GM18517 (cell line): ENCODE results near the gene SCRN2.

ENCODE experiments used
- ATAC-seq: cut with Tn5 transposase; IDR thresholded peaks from one replicate; pipeline ENCODE4 v1.9.1; 2021; ENCODE audit warnings: mild to moderate bottlenecking, moderate library complexity; ENCODE audit not compliant: unreplicated experiment

The SCRN2 gene

DNA sequence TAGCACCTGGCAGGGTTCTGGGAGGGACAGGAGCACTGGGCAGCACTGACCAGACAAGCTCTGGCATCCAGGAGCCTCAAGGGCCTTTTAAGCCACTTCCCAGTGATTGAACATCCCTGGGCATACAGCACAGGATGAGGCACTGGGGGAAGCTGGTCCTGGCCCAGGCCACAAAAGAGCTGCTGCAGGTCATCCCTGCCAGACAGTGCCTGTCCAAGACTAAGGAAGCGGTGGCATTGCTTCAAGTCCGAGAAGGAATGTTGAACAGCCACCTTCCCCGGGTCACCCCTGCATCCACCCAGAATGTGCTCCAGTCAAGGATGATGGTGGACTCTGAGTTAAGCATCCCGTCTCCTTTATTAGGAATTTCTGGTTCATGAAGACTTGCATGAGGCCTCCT, 18.3 kb downstream of the SCRN2 start:
- no peak for ATAC-seq

DNA sequence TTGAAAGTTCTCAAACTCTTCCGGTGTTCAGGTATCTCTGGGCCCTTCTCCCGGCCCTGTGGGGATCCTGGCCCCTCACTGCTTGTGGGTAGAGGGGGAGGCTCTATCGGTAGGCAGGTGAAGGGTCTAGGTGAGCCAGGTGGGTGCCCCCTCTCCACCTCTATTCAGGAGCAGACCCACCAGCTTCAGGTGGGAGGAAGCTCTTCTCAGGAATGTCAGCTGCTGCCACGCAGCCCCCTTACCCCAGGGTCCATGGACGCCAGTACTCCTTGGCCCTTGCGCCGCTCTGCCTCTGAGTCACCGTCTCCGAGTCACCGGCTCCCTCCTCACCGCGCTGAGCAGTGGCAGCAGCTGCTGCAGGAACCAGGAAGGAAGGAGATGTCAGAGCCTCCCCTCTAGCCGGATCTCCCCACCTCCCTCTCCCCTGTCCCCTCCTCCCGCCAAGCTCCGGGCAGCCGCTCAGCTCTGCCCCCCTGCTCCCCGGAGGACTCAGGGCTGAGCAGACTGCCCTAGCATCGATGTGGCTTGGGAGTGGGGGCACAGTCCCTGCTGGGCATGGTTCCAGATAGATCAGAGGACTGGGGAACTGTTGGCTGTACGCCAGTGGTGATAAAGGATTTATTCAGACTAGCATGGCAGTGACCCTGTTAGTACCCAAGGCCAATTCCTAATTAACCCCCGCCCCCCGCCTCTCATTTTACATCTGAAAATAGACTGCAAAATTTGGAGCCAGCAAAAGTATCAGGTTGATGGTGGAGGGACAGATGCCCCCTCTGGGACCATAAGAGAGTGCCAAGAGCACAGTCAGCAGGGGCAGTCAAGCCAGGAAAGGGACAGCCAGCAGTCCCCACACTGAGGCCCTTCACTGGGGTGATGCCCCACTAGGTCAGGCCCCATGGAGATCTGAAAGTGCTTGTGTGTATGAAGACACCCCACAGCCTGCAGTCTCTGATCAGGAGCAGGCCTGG, 19.4 kb downstream of the SCRN2 start, which contains the start of gene OSBPL7:
Gene OSBPL7, minus strand, starts transcription at position 371 of the 968 bp plus-strand sequence. CDS start 1,516 bp downstream, outside the sequence.
- peak; percentile 53 for ATAC-seq

DNA sequence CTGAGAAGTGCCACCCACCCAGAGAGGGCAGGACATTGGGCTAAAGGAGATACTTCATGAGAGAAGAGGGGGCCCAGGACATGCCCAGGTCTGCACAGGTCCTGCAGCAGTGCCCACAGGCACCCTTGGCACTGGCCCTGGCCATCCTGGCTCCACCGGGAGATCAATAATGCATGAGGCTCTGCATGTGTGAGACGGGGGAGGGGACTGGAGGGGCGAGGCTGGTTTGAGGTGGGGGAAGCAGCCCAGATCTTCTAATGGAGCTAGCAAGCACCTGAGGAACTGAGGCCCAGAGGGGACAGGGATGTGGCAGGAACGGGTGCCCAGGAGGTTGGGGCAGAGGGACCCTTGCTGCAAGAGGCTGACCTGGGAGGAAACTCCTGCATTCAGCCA, 20.0 kb downstream of the SCRN2 start:
- ATAC-seq = no peak

DNA sequence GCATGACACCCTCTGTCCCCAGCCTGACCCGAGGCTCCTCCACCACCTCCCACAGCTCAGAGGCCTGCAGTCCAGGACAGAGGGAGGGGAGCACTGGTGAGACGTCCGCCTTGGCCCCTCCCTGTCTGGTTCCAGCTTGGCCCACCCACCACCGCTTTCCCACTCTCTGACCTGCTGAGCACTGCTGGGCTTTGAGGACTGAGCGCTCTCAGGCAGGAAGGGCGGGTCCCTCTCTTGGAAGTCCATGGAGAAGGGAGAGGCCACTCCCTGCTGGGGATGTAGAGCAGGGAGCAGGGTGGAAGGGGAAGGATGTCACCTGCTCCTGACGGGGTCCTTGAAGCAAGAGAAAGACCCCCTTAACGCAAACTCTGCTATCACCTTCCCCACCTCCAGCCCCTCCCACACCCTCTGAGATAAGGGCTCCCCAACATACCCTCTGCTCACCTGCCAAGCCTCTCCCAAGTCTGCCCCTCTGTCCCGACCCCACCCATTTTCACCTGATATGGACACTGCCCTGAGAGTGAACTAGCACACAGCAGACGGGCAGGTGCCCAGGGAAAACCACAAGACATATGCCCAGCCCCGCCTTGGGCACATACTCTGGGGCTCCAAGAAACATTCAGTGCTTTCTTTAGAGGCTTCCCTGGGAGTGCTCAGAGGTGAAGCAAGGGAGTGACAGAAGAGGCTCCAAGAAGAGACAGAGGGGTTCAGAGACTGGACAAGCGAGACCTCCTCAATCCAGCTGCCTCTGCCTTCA, 20.9 kb downstream of the SCRN2 start:
- no peak for ATAC-seq

DNA sequence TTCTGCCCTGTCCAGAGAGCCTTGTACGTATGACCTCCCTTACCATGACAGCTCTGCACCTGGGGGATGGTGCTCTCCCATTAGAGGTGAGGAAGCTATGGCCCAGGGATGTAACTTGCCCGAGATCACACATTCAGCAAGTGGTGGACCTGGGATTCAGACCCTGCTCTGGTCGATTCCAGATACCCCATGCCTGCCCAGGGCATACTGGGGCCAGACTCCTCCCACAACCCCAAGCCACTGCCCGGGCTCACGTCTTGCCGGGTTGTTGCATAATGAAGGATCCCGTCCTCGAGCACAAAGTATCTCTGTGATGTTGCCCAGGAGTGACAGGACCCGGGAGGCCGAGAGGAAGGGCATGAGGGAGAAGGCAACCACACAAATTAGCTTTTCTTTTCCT, 21.6 kb downstream of the SCRN2 start:
- no peak for ATAC-seq

DNA sequence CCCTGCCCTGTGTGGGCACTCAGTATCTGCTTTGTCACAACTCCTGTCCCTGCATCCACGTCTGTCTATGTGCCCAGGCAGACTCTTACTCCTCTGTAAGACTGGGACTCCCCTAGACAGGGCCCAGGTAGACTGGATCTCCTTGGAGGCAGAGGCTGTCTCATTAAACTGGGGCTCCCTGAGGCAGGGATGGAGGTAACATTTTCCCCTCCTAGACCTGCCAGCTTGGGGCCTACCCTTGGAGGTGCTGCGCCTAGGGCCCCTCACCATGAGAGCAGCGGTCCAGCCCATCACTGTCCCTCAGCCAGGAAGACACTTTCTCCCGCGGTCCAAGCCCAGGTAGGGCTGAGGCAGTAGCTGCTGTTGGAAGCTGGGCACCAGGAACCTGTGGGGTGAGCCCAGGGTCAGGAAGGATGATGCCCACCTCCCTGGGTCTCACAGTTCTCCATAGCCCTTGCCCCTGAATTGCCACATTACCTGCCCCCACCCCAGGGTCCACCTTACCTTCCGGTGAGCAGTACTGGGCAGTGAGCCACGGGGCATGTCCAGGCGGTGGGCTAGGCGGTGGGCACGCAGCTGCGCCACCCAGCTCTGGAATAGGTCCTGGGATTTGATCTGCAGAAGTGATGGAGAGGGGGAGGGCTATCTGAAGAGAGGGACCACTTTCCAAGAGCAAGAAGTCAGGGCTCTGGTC, 22.9 kb downstream of the SCRN2 start:
- ATAC-seq = no peak

DNA sequence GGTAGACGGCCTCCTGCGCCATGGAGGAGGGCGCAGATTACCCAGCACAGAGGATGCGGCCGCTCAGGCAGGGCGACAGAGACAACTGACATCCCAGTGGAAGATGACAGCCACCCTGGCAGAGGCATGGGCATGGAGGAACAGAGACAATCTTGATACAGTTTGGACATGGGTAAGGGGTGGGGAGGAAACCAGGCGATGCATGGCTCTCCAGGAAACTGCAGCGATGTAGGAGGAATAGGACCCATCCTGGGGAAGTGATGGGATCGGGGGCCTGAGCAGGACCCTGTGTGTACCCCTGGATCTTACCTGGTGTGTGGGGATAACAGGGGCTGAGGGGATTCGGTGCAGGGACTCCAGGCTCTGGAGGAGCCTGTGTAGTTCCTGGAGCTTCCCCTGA, 24.1 kb downstream of the SCRN2 start:
- no peak for ATAC-seq

DNA sequence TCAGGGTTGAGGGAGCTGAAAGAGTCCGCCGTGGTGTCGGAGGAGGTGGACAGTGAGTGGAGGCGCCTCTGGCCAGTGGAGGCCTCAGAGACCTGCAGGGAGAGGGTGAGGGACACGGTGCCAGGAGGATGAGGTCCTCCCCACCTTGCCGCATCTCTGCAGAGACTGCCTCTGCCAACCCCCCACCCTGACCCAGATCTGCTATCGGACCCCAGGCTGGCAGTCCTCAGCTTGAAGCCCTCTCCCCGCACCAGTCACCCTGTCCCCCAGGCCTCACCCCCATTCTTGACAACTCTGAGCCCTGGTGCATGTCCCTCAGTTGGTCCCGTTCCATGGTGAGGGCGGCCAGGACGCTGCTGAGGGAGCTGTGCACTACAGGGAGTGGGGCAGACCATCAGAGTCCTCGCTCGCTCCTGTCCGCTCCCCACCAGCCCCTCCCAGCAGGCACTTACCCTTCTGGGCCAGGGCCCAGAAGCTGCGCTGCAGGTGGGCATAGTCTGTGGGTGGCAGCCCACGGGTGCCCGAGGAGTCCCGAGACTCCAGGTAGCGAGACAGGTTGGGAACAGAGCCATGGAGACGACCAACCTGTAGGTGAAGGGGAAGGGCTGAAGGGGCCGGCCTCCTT, 24.9 kb downstream of the SCRN2 start:
- no peak for ATAC-seq

DNA sequence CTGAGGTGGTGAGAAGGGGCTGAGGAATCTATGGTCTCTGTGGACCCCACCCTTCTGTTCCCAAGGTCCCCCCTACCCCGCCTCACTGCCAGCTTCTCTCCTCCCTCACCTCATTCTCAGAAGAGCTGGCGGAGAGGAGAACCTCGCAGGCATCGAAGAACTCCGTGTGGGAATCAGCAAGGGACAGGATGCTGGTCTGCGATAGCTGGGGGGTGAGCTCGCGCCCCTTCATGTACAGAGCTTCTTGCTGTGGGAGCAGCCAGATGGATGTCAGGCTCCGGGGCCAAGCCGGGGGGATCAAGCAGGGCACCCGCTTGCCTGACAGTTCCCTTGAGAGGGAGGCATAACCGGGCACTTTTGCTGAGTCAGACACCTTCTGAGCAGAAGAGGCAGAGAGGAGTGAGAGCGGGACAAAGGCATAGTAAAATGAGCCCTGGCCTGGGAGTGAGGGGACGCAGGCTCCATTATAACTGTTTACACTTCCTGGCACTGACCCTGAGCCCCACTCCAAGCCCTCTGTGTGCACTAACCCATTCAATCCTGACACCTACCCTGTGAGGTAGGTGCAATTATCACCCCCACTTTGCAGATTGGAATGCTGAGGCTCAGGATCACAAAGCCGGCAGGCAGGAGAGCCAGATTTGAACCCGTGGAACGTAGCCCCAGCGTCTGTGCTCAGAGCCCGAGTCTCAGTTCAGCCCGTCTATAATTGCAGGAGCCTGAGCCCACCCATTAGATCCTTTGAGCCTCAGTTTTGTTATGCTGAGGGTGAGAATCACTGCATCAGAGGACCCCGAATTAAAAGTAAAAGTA, 25.8 kb downstream of the SCRN2 start:
- ATAC-seq = no peak

DNA sequence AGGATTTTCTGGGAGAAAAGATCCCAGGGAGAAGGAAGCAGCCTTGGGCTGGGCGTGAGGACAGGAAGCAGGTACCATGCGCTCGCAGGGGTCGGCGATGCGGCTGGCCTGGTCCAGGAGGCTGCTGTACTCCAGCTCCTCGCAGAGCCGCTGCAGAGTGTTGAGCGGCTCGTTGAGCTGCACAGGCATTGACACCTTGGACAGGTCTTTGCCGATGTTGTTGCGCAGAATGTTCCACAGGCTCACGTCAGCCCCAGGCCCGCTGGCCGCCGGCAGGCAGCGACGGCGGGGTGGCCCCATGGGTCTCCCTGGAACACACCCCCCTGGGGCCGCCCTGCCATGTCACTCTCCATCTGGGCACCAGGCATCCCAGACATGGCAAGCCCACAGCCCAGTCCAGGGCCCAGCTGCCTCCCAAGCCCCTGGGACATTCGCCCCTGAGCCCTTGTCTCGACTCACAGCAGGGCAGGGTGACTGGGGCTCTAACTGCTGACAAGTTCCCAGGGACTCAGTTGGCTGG, 27.5 kb downstream of the SCRN2 start:
- no peak for ATAC-seq

DNA sequence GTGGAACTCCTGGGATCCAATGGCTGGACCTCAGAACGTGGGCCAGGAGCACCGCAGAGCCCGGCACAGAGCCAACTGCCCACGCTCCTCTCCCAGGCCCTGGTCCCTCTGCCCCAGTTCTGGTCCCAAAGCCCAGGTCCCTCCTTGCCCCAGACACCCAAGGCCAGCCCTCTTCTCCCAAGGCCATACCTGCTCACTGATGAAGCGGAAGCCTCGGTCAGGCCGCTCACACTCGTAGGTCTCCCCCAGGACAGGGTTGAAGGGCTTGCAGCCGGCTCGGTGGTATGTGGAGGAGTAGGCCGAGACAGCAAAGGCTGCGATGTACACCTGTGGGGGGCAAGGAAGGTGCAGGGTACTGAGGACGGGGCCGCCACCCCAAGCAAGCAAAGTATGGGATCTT, 28.0 kb downstream of the SCRN2 start:
- ATAC-seq = no peak

DNA sequence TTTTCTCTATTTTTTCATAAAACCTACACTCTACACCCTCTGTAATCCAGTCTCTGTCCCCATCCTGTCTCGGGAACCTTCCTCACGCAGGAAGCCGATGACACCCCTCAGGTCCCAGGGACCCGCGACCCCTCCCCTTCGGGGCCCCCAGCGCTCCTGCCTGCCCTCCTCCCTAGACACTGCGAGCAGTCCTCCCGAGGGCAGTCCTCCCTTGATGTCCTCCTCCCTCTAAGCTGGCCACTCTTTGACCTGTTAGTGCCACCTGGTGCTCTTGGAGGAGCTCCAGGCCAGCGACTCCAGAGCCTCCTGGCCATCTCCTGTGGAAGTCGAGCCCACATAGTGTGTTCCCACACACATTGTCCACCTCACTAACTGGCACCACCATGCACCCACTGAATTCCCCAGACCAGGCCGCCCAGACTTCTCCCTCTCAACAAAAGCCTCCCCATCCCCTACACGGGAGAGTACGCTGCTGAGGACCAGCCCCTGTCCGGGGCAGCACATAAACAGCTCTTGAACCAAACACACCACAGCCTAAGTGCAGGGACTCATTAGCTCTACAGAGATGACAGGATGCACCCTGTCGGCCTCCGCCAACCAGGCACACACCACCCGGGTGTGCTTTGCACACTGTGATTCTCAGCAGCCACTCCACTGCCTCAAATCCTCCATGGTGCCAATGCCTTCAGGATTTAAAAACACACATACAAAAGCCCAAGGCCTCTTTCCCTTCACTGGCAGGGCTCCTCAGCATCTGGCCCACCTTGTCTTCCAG, 28.7 kb downstream of the SCRN2 start:
- ATAC-seq = no peak

DNA sequence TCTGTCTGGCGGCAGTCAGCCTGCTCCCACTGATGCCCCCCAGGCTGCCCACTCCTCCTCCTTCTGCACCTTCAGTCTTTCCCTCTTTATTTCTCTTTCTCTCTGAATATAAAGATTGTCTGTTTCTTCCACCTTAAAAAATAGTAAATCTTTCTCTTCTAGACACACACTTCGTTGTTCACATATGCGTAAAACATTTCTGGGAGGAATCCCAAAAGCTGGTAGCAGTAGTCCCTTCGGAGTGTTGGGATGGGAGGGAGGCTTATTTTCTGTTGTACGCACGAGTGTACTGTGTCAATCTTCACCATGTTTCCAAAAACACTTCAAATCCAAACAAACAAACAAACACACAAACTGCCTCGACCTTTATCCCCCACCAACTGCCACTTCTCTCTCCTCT, 29.4 kb downstream of the SCRN2 start:
- no peak for ATAC-seq

DNA sequence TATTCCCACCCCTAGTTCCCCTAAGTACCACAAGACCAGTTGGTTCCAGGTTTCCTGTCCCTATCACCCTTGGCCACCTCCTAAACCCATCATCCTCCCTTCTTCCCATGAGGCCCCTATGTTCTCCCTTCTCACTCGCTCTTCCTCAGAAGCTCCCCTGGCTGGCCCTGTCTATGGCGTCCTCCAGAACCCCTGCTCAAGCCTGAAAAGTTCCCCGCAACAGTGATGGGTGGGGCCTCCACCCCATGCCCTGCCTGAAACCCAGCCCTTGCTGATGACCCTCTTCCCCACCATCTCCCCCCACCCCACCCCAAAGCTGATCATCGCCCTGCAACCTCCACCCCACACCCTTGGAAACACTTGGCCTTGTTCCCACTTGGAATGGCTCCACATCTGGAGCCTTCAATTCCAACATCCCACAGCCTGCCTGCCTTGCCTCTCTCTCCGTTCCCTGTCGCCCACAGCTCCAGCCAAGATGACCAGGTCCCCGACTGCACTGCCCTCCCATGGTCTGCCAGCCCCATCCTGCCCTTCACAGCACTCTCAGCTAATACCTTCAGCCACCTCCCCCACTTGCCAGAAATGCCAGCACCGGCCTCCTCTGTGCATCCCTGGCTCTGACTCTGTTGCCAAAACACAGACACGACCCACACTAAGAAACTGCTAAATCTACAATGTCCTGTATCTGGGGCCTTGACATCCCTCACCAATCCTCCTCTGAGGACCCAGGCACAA, 30.0 kb downstream of the SCRN2 start:
- ATAC-seq = no peak

DNA sequence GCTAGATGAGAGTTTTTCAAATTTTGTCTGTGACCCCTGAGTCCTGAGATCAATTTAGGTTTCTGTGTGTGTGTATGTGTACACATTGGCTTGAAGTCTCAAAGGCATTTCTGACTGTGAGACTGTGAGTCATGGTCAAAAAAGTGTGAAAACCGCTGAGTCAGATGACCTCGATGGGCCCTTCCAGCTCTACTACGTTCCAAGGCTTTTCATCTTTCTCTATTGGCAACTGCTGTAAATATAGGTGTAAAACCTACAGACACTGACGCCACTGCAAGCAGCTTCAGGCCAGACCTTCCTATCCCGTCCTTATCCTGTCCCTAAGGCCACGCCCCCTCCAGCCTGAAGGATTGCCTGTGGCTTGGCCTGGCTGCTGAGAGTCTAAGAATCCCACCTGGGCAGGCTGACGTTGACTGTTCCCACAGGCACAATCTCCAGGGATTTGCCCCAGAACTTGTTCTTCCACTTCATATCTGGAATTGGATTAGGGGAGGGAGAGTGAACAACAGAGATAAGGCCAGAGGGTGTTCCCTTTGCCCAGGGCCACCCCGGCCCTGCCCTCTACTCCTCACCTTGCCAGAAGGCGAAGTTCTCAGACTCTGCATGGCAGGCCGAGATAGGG, 30.8 kb downstream of the SCRN2 start:
- ATAC-seq = no peak

DNA sequence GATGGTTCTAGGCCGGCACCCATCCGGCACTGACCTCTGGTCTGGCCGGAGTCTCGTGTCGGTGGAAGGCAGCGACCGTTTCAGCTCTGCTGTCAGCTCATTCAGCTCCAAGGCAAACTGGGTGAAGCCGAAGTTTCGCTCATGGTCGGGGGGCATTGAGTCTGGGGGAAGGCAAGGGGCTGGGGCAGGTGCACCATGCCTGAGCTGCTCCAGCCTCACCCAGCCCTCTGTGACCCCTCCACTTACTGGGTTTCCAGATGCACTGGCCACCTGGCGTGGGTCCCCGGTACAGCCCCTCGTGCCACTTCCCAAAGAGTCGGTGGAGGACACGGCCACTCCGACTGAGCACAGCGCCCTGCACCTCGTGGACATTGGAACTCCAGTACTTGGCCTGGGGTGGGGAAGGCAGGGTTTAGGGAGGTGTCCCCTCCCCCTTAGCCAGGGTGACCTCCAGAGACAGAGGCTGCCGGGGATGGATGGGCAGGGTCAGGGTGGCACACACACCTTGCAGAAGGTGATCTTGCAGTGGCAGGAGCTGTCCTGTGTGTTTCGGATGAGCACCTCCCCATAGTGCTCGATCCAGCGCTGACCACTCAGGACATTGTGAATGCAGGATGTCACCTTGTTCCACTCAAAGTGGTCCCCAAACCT, 32.1 kb downstream of the SCRN2 start:
- ATAC-seq = no peak

DNA sequence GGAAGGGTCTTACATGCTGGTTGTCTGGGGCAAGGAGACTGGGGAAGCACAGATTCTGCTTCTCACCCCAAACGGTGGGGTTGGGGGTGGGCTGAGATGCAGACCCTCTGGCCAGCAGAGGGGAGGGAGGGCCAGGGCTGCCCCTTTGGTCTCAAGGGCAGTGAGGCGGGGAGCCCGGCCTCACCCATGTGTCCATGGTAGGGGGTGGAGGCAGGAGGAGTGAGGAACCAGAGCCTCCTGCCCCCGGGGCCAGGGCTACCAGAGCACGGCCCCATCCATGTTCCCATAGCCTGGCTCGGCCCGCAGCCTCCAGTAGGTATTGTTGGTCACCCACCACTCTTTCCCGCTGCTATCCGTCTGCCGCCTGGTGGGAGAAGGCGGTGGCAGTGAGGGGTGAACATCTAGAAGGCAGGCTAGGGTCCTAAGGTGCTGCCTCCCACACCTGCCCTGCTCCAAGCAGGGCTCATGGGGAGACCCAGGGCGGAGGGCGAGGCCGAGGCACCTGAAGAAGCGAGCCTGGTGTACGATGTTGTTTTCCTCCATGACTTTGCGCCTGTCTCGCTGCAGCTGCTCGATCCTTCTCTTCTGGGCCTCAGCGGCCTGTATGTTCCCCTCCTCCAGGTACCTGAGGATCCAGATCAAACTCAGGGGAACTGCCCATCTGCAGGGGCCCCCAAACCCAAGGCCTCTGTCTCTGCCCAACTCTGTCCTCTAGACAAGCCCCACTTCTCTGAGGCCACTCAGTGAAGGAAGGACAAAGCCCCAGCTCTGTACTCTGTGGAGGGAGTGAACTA, 32.8 kb downstream of the SCRN2 start:
- ATAC-seq = no peak
